ENCODE results near the gene PDE6B. TPM values are rescaled to one million over a fixed set of nuclear protein-coding genes. Genes with fewer than 3 reads are reported as not detected.

PDE6B gene
- total and polyA plus RNA-seq, 2 experiments from 2014 or later, result 43.1 to 48.1 TPM

- H3K36me3 ChIP-seq, result no peaks in the 10 kb centered on the region
- no peaks in the 10 kb centered on the region for H3K4me1 ChIP-seq (ENCODE audit: low read depth)
- H3K27ac ChIP-seq, result no peak overlapping the region
- H3K27me3 ChIP-seq, result no peaks in the 10 kb centered on the region
- TF ChIP-seq CTCF (IDR thresholded peaks at IDR 0.05; ENCODE audit: low read depth, low read length), result no peak
- DNase-seq (ENCODE audit: low read depth in 1 of 2, low spot score in 1 of 2), result no peak
- H3K4me3 ChIP-seq, result no peak overlapping the region
- no peaks in the 10 kb centered on the region for H3K9me3 ChIP-seq (ENCODE audit: low read depth)
These were observed 57.3 kb downstream of the PDE6B start for GRCh38 chr4:682490-683172.

GRCh38 chr4:683247-683897 is 58.0 kb downstream of the PDE6B start:
- Histone ChIP-seq H3K4me3 (no peak overlapping the region), H3K4me1 (ENCODE audit: low read depth) (no peaks in the 10 kb centered on the region), H3K9me3 (ENCODE audit: low read depth) (no peaks in the 10 kb centered on the region), H3K27me3 (peaks cover under 1% of the 10 kb centered on the region), H3K27ac (no peak overlapping the region), H3K36me3 (no peaks in the 10 kb centered on the region)
- DNase-seq (ENCODE audit: low read depth in 1 of 2, low spot score in 1 of 2), result no peak
- no peak for TF ChIP-seq CTCF (IDR thresholded peaks at IDR 0.05; ENCODE audit: low read depth, low read length)

- Histone ChIP-seq H3K27ac (no peak overlapping the region), H3K27me3 (peaks cover 8% of the 10 kb centered on the region)
These were observed 58.7 kb downstream of the PDE6B start for GRCh38 chr4:683982-684622.

GRCh38 chr4:684623-685327 is 59.4 kb downstream of the PDE6B start:
- no peak for TF ChIP-seq CTCF (IDR thresholded peaks at IDR 0.05; ENCODE audit: low read depth, low read length)
- DNase-seq (ENCODE audit: low read depth in 1 of 2, low spot score in 1 of 2), result no peak
- Histone ChIP-seq H3K4me3 (no peak overlapping the region), H3K27me3 (peaks cover 11% of the 10 kb centered on the region), H3K9me3 (ENCODE audit: low read depth) (no peaks in the 10 kb centered on the region), H3K4me1 (ENCODE audit: low read depth) (no peaks in the 10 kb centered on the region), H3K27ac (no peak overlapping the region), H3K36me3 (no peaks in the 10 kb centered on the region)

More at GRCh38 chr4:683982-684622, 58.7 kb downstream of the PDE6B start:
- Histone ChIP-seq H3K9me3 (ENCODE audit: low read depth) (no peaks in the 10 kb centered on the region), H3K4me3 (no peak overlapping the region), H3K36me3 (no peaks in the 10 kb centered on the region), H3K4me1 (ENCODE audit: low read depth) (no peaks in the 10 kb centered on the region)
- peak; percentile 80 for TF ChIP-seq CTCF (IDR thresholded peaks at IDR 0.05; ENCODE audit: low read depth, low read length)
- peak; percentile 80 to 86 for DNase-seq (ENCODE audit: low read depth in 1 of 2, low spot score in 1 of 2)

GRCh38 chr4:685679-686412 is 60.5 kb downstream of the PDE6B start:
- Histone ChIP-seq H3K9me3 (ENCODE audit: low read depth) (no peaks in the 10 kb centered on the region), H3K27ac (no peak overlapping the region), H3K27me3 (peaks cover 11% of the 10 kb centered on the region), H3K36me3 (no peaks in the 10 kb centered on the region), H3K4me3 (no peak overlapping the region), H3K4me1 (ENCODE audit: low read depth) (no peaks in the 10 kb centered on the region)
- no peak for DNase-seq (ENCODE audit: low read depth in 1 of 2, low spot score in 1 of 2)
- TF ChIP-seq CTCF (IDR thresholded peaks at IDR 0.05; ENCODE audit: low read depth, low read length), result no peak
